Measurements from ENCODE around the gene CXCL16.

DNA sequence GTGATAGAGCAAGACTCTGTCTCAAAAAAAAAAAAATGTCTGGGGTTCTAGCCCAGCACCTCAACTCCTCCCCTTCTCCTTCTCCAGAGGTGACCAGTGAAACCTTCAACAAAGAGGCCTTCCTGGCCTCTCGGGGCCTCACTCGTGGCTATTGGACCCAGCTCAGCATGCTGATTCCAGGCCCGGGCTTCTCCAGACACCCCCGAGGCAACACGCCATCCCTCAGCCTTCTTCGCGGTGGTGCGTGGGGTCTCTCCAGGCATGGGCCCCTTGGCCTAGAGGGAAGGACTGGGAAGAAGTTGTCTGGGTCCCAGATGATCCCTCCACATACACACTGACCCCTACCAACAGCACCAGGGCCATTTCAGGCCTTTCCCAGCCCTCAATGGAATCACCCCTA lies 3.5 kb upstream of the CXCL16 start:
- TF ChIP-seq CTCF (conservative IDR thresholded peaks at IDR 0.05; ENCODE audit: low read length) (no peak), EZH2phosphoT487 (IDR thresholded peaks at IDR 0.05; ENCODE audit: borderline replicate concordance) (no peak)

All from Loucy (cell line).